Hepatocyte (in vitro differentiated cells): ENCODE data around the gene SLC23A2. TPM values are rescaled to one million over a fixed set of nuclear protein-coding genes. Genes with fewer than 3 reads are reported as not detected.

Experiments
- DNase-seq: peaks from one replicate; pipeline ENCODE4 v3.0.0-alpha.2; 2016; ENCODE audit warnings: low spot score
- H2AFZ ChIP-seq: fragments of 200-600 bp; sonication (generic); 2 replicates; pipeline ENCODE4 v1.6.0; 2016; ENCODE audit warnings: antibody characterized with exemption, mild to moderate bottlenecking
- H3K27ac ChIP-seq: fragments of 200-600 bp; sonication (generic); 2 replicates; pipeline ENCODE4 v1.5.1; 2016; ENCODE audit warnings: mild to moderate bottlenecking
- H3K27me3 ChIP-seq: fragments of 200-600 bp; sonication (generic); 2 replicates; pipeline ENCODE4 v1.6.1; 2016
- H3K36me3 ChIP-seq: fragments of 200-600 bp; sonication (generic); replicated peaks from 2 replicates; pipeline ENCODE4 v1.5.1; 2016; ENCODE audit warnings: low read depth; ENCODE audit not compliant: insufficient read depth
- H3K4me1 ChIP-seq: fragments of 200-600 bp; sonication (generic); 2 replicates; pipeline ENCODE4 v1.5.1; 2016; ENCODE audit warnings: mild to moderate bottlenecking, moderate library complexity; ENCODE audit not compliant: insufficient read depth
- H3K4me2 ChIP-seq: fragments of 200-600 bp; sonication (generic); 2 replicates; pipeline ENCODE4 v1.6.0; 2016
- H3K4me3 ChIP-seq: fragments of 200-600 bp; sonication (generic); 2 replicates; pipeline ENCODE4 v1.5.1; 2016; ENCODE audit warnings: mild to moderate bottlenecking
- H3K79me2 ChIP-seq: fragments of 200-600 bp; sonication (generic); 2 replicates; pipeline ENCODE4 v1.6.0; 2017; ENCODE audit warnings: mild to moderate bottlenecking
- H3K9me2 ChIP-seq: fragments of 200-600 bp; sonication (generic); replicated peaks from 2 replicates; pipeline ENCODE4 v1.6.0; 2017; ENCODE audit warnings: mild to moderate bottlenecking; ENCODE audit not compliant: insufficient read depth
- H3K9me3 ChIP-seq: fragments of 200-600 bp; sonication (generic); 2 replicates; pipeline ENCODE4 v1.5.1; 2016; ENCODE audit warnings: low read depth, mild to moderate bottlenecking
- H4K20me1 ChIP-seq: fragments of 200-600 bp; sonication (generic); 2 replicates; pipeline ENCODE4 v1.6.0; 2016; ENCODE audit warnings: mild to moderate bottlenecking; ENCODE audit not compliant: insufficient read depth, poor library complexity, severe bottlenecking
- CTCF ChIP-seq: fragments of 200-600 bp; sonication (generic); IDR thresholded peaks from 2 replicates; pipeline ENCODE4 v1.5.1; 2016; ENCODE audit warnings: antibody characterized with exemption, mild to moderate bottlenecking; ENCODE audit not compliant: poor library complexity
- EZH2 ChIP-seq: fragments of 200-600 bp; sonication (generic); IDR thresholded peaks from 2 replicates; pipeline ENCODE4 v1.6.1; 2016; ENCODE audit warnings: antibody characterized with exemption, mild to moderate bottlenecking, borderline replicate concordance
- EZH2phosphoT487 ChIP-seq: fragments of 200-600 bp; sonication (generic); IDR thresholded peaks from one replicate; pipeline ENCODE4 v1.6.1; 2018; ENCODE audit warnings: antibody characterized with exemption, mild to moderate bottlenecking, low read depth, moderate library complexity; ENCODE audit not compliant: unreplicated experiment, severe bottlenecking
- WGBS: methylation state at CpG from one replicate; pipeline ENCODE4 v1.1.6; 2016; ENCODE audit warnings: low lambda C conversion rate; ENCODE audit errors: missing lambda C conversion rate; 5-methylcytosine and 5-hydroxymethylcytosine counted together
- polyA plus RNA-seq: library from polyadenylated mRNA; unstranded; fragments of >200 nt; fragmentation: Nextera tagmentation; extraction: Ambion mirVana; gene quantifications from 2 replicates; pipeline ENCODE4 v1.2.1, GENCODE V29; 2016
- total RNA-seq: library from RNA; depleted of rRNA; stranded (reverse); fragments of >200 nt; gene quantifications from 2 replicates; pipeline ENCODE4 v1.2.3, GENCODE V29; 2014

SLC23A2 gene
- total and polyA plus RNA-seq, 2 experiments from 2014 or later, result 8.2 to 13.3 TPM

DNA sequence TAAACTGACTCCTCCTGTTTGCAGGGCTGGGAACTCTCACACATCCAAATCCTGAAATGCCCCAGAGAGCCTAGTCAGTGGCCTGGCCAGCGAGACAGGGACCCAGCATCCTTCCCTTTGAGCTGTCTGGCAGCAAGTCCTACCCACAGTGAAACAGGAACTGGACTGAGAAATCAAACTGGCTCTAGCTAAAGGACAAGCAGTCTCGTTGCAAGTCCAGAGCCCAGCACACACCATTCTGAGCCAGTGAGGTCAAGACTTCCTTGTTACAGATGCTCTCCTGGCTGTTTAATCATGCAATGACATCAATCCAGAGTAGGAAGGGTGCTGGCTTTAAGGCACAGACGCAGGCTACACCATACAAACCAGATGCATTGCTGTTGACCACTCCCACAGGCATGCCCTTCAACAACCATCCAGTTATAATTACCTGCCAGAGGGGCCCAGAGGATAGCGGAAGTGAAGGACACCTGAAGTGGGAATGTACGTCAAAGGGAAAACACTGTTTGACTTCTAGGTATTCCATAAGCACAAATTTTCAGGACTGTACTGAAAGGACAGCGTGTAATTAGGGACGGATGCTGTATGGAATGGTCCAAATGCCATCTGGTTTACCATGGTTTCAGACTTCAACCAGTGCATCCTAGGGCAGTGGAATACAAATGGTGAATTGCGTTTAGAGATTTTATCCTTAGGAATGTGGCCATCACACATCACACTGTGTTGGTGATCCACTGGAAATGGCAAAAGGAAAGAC lies 114.4 kb downstream of the SLC23A2 start:
- H3K9me3 ChIP-seq, result no peaks in the 10 kb centered on the region
- H2AFZ ChIP-seq, result no peak overlapping the region
- H3K9me2 ChIP-seq, result no peaks in the 10 kb centered on the region
- no peak overlapping the region for H3K27ac ChIP-seq
- no peak overlapping the region for H3K4me2 ChIP-seq
- no peaks in the 10 kb centered on the region for H3K4me1 ChIP-seq
- H3K27me3 ChIP-seq, result no peaks in the 10 kb centered on the region
- no peak for DNase-seq
- WGBS, result 94% methylated on average over 8 of the region's 8 CpGs
- no peaks in the 10 kb centered on the region for H3K79me2 ChIP-seq
- H4K20me1 ChIP-seq, result no peaks in the 10 kb centered on the region
- H3K36me3 ChIP-seq, result no peaks in the 10 kb centered on the region
- no peak overlapping the region for H3K4me3 ChIP-seq
- no peak for TF ChIP-seq EZH2
- no peak for TF ChIP-seq EZH2phosphoT487
- TF ChIP-seq CTCF, result no peak

DNA sequence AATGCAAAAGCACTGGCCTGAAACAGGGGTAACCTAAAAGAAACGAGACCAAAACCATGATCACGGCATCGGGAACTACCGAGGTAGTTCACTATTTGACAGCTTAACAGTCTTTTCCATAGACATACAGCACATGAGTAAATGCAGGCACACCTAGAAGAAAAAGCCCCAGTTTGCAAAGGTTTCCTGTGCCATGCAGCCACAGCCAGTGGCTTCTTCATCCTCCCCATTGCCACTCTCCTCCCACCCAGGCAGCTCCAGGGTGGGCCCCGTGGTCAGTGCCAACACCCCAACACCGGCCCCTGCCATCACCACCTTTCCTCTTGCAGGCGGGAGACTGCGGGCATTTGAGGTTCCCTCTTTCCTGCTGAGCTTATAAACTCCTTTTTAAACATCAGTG lies 115.4 kb downstream of the SLC23A2 start:
- Histone ChIP-seq H3K4me2 (no peak overlapping the region), H3K27ac (no peak overlapping the region), H3K27me3 (no peaks in the 10 kb centered on the region), H3K4me1 (no peaks in the 10 kb centered on the region), H3K9me2 (no peaks in the 10 kb centered on the region), H3K4me3 (no peak overlapping the region), H2AFZ (no peak overlapping the region), H3K79me2 (no peaks in the 10 kb centered on the region), H4K20me1 (no peaks in the 10 kb centered on the region), H3K36me3 (no peaks in the 10 kb centered on the region), H3K9me3 (no peaks in the 10 kb centered on the region)
- no peak for DNase-seq
- WGBS, result 92% methylated on average over 8 of the region's 8 CpGs
- no peak for TF ChIP-seq EZH2phosphoT487

DNA sequence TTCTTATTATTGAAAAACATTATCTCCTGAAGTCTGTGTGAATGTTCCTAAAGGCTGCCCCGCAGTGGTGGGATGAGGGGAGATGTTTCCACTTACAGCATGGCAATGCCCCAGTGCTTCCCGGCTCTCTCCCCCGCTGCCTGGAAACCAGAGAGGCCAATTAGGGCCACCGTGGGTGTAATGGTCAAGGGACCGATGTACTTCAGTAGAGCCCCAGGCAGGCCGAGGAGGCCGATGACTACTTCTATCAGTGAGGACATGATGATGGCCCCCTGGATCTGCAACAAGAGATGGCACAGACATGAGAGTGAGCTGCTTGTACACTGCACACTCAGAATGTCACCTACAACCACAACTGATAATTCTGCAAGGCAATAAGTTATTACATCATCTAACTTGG lies 117.8 kb downstream of the SLC23A2 start:
- Histone ChIP-seq H3K4me3 (no peak overlapping the region), H3K27ac (no peak overlapping the region), H3K27me3 (no peaks in the 10 kb centered on the region), H2AFZ (no peak overlapping the region), H4K20me1 (no peaks in the 10 kb centered on the region), H3K79me2 (no peaks in the 10 kb centered on the region), H3K4me2 (no peak overlapping the region), H3K9me2 (no peaks in the 10 kb centered on the region), H3K9me3 (no peaks in the 10 kb centered on the region), H3K4me1 (no peaks in the 10 kb centered on the region), H3K36me3 (no peaks in the 10 kb centered on the region)
- no peak for DNase-seq
- 93% methylated on average over 7 of the region's 7 CpGs for WGBS
- TF ChIP-seq EZH2 (no peak), EZH2phosphoT487 (no peak), CTCF (no peak)

- Histone ChIP-seq H3K4me2 (no peak overlapping the region), H4K20me1 (no peaks in the 10 kb centered on the region), H3K27ac (no peak overlapping the region), H3K4me3 (no peak overlapping the region), H3K4me1 (no peaks in the 10 kb centered on the region), H3K79me2 (no peaks in the 10 kb centered on the region), H3K27me3 (no peaks in the 10 kb centered on the region), H3K9me2 (no peaks in the 10 kb centered on the region), H3K36me3 (no peaks in the 10 kb centered on the region), H3K9me3 (no peaks in the 10 kb centered on the region), H2AFZ (no peak overlapping the region)
- 86% methylated on average over 3 of the region's 3 CpGs for WGBS
- TF ChIP-seq EZH2, result no peak
- TF ChIP-seq CTCF, result no peak
- no peak for TF ChIP-seq EZH2phosphoT487
- DNase-seq, result no peak
Measured at GRCh38 chr20:4883051-4883450, 118.3 kb downstream of the SLC23A2 start.
